GM23338 (cell line): Measurements from ENCODE around the gene SHISA8. TPM values are rescaled to one million over a fixed set of nuclear protein-coding genes. Genes with fewer than 3 reads are reported as not detected.

Source experiments
- EZH2 ChIP-seq: fragments of 200-600 bp; sonication (generic); IDR thresholded peaks from one replicate; pipeline ENCODE4 v1.8.0; 2017; ENCODE audit warnings: antibody characterized with exemption, mild to moderate bottlenecking, low read depth; ENCODE audit not compliant: unreplicated experiment
- POLR2AphosphoS5 ChIP-seq: IDR thresholded peaks from 2 replicates; pipeline ENCODE4 v1.6.1; 2016; ENCODE audit warnings: antibody characterized with exemption, low read depth
- ZNF331 ChIP-seq: fragments of 250-450 bp; sonication (Bioruptor Pico); IDR thresholded peaks from 2 replicates; pipeline ENCODE4 v1.5.0; 2020; ENCODE audit warnings: low read depth, mild to moderate bottlenecking, moderate library complexity
- polyA plus RNA-seq: library from polyadenylated mRNA; unstranded; fragments of >200 nt; fragmentation: Nextera tagmentation; extraction: Ambion mirVana; gene quantifications from 2 replicates; pipeline ENCODE4 v1.2.1, GENCODE V29; 2016
- total RNA-seq: library from RNA; depleted of rRNA; stranded (reverse); fragments of >200 nt; shearing (Covaris generic); gene quantifications from 2 replicates; pipeline ENCODE4 v1.2.3, GENCODE V29; 2014
- TF ChIP-seq, protein P1 (sequence below): IDR thresholded peaks from one replicate; pipeline ENCODE4 v1.6.1; 2018; ENCODE audit warnings: antibody characterized with exemption; ENCODE audit not compliant: unreplicated experiment
- TF ChIP-seq, protein P2 (sequence below): IDR thresholded peaks from 2 replicates; pipeline ENCODE4 v1.6.1; 2016; ENCODE audit warnings: antibody characterized with exemption
- TF ChIP-seq, protein P3 (sequence below): fragments of 250-450 bp; sonication (Bioruptor Pico); IDR thresholded peaks from 2 replicates; pipeline ENCODE4 v1.5.0; 2020; ENCODE audit warnings: mild to moderate bottlenecking, moderate library complexity

Gene SHISA8
- total and polyA plus RNA-seq, 2 experiments from 2014 or later: 5.1 TPM; not detected in 1

DNA sequence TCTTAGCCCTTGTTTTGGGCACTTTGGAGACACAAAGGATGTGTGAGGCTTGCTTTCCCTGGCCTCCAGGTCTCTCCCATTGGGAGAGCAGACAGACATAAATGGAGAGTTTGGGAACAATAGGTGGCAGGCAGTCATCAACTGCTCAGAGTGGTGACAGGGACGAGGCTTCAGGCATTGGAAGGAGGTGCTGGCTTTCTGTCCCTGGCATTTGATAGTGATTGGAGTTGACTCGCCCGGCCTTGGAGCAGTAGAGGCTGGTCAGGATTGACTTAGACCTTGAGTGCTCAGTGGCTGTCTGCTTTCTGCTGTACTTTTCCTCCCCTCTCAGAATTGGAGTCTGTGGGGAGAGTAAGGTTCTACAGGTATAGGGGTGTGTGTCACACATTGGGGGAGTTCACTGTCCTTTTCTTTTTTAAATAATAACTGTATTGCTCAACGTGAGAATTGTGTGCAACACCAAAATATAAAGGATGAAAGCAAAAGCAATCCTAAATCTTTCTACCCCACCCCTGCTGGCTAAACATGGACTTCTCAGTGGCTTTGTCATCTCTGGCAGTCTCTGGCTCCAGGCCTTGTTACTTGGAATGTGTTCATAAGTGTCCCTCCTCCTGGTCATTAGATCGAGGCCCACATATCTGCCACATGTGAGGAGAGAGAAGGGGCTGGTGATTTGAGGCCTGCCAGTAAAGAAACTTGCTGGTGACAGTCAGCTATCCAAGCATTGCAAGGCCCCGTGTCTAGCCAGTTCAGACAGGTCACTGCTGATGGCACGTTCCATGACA, 21.1 kb downstream of the SHISA8 start (continued):
- TF ChIP-seq, protein P1, sequence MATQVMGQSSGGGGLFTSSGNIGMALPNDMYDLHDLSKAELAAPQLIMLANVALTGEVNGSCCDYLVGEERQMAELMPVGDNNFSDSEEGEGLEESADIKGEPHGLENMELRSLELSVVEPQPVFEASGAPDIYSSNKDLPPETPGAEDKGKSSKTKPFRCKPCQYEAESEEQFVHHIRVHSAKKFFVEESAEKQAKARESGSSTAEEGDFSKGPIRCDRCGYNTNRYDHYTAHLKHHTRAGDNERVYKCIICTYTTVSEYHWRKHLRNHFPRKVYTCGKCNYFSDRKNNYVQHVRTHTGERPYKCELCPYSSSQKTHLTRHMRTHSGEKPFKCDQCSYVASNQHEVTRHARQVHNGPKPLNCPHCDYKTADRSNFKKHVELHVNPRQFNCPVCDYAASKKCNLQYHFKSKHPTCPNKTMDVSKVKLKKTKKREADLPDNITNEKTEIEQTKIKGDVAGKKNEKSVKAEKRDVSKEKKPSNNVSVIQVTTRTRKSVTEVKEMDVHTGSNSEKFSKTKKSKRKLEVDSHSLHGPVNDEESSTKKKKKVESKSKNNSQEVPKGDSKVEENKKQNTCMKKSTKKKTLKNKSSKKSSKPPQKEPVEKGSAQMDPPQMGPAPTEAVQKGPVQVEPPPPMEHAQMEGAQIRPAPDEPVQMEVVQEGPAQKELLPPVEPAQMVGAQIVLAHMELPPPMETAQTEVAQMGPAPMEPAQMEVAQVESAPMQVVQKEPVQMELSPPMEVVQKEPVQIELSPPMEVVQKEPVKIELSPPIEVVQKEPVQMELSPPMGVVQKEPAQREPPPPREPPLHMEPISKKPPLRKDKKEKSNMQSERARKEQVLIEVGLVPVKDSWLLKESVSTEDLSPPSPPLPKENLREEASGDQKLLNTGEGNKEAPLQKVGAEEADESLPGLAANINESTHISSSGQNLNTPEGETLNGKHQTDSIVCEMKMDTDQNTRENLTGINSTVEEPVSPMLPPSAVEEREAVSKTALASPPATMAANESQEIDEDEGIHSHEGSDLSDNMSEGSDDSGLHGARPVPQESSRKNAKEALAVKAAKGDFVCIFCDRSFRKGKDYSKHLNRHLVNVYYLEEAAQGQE: no peak
- TF ChIP-seq, protein P2, sequence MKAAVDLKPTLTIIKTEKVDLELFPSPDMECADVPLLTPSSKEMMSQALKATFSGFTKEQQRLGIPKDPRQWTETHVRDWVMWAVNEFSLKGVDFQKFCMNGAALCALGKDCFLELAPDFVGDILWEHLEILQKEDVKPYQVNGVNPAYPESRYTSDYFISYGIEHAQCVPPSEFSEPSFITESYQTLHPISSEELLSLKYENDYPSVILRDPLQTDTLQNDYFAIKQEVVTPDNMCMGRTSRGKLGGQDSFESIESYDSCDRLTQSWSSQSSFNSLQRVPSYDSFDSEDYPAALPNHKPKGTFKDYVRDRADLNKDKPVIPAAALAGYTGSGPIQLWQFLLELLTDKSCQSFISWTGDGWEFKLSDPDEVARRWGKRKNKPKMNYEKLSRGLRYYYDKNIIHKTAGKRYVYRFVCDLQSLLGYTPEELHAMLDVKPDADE: no peak
- TF ChIP-seq ZNF331 (CRISPR knock-in tag): no peak
- TF ChIP-seq, protein P3, sequence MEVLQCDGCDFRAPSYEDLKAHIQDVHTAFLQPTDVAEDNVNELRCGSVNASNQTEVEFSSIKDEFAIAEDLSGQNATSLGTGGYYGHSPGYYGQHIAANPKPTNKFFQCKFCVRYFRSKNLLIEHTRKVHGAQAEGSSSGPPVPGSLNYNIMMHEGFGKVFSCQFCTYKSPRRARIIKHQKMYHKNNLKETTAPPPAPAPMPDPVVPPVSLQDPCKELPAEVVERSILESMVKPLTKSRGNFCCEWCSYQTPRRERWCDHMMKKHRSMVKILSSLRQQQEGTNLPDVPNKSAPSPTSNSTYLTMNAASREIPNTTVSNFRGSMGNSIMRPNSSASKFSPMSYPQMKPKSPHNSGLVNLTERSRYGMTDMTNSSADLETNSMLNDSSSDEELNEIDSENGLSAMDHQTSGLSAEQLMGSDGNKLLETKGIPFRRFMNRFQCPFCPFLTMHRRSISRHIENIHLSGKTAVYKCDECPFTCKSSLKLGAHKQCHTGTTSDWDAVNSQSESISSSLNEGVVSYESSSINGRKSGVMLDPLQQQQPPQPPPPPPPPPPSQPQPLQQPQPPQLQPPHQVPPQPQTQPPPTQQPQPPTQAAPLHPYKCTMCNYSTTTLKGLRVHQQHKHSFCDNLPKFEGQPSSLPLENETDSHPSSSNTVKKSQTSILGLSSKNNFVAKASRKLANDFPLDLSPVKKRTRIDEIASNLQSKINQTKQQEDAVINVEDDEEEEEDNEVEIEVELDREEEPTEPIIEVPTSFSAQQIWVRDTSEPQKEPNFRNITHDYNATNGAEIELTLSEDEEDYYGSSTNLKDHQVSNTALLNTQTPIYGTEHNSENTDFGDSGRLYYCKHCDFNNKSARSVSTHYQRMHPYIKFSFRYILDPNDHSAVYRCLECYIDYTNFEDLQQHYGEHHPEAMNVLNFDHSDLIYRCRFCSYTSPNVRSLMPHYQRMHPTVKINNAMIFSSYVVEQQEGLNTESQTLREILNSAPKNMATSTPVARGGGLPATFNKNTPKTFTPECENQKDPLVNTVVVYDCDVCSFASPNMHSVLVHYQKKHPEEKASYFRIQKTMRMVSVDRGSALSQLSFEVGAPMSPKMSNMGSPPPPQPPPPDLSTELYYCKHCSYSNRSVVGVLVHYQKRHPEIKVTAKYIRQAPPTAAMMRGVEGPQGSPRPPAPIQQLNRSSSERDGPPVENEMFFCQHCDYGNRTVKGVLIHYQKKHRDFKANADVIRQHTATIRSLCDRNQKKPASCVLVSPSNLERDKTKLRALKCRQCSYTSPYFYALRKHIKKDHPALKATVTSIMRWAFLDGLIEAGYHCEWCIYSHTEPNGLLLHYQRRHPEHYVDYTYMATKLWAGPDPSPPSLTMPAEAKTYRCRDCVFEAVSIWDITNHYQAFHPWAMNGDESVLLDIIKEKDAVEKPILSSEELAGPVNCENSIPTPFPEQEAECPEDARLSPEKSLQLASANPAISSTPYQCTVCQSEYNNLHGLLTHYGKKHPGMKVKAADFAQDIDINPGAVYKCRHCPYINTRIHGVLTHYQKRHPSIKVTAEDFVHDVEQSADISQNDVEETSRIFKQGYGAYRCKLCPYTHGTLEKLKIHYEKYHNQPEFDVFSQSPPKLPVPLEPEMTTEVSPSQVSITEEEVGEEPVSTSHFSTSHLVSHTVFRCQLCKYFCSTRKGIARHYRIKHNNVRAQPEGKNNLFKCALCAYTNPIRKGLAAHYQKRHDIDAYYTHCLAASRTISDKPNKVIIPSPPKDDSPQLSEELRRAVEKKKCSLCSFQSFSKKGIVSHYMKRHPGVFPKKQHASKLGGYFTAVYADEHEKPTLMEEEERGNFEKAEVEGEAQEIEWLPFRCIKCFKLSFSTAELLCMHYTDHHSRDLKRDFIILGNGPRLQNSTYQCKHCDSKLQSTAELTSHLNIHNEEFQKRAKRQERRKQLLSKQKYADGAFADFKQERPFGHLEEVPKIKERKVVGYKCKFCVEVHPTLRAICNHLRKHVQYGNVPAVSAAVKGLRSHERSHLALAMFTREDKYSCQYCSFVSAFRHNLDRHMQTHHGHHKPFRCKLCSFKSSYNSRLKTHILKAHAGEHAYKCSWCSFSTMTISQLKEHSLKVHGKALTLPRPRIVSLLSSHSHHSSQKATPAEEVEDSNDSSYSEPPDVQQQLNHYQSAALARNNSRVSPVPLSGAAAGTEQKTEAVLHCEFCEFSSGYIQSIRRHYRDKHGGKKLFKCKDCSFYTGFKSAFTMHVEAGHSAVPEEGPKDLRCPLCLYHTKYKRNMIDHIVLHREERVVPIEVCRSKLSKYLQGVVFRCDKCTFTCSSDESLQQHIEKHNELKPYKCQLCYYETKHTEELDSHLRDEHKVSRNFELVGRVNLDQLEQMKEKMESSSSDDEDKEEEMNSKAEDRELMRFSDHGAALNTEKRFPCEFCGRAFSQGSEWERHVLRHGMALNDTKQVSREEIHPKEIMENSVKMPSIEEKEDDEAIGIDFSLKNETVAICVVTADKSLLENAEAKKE (CRISPR knock-in tag): no peak
- no peak for TF ChIP-seq POLR2AphosphoS5
- no peak for TF ChIP-seq EZH2
